Kidney (tissue), 14 donors: ENCODE results near the gene SPATA7. TPM values are rescaled to one million over a fixed set of nuclear protein-coding genes. Genes with fewer than 3 reads are reported as not detected.

Source experiments
- DNase-seq, 5 donors: peaks; one replicate each; pipeline ENCODE4 v3.0.0-alpha.2; 2013 to 2020
- FAIRE-seq: peaks from 2 replicates; lab custom pipeline; 2012; peaks lifted over from hg19 to GRCh38; lab: Jason Lieb, UNC
- H3K27ac ChIP-seq, 2 donors: one replicate each; pipeline ENCODE4 v1.7.0; 2013; ENCODE audit warnings: low read depth in 2 of 2, low read length in 2 of 2, inconsistent platforms in 1 of 2
- H3K27me3 ChIP-seq: one replicate; pipeline ENCODE4 v1.7.1; 2013; ENCODE audit warnings: low read length, inconsistent platforms; ENCODE audit not compliant: control insufficient read depth, insufficient read depth
- H3K36me3 ChIP-seq, 3 donors: one replicate each; pipeline versions ENCODE4 v1.7.0 to v1.7.1; 2013; ENCODE audit warnings: low read length in 3 of 3, control low read depth in 1 of 3, inconsistent platforms in 1 of 3; ENCODE audit not compliant: insufficient read depth in 3 of 3, control insufficient read depth in 2 of 3
- H3K4me1 ChIP-seq, 3 donors: one replicate each; pipeline versions ENCODE4 v1.7.0 to v1.7.1; 2013; ENCODE audit warnings: low read length in 3 of 3, inconsistent platforms in 1 of 3, low read depth in 1 of 3; ENCODE audit not compliant: control insufficient read depth in 2 of 3, insufficient read depth in 2 of 3
- H3K4me3 ChIP-seq, 3 donors: one replicate each; pipeline versions ENCODE4 v1.7.0 to v1.8.1; 2013; ENCODE audit warnings: low read length in 3 of 3, control low read depth in 1 of 3, inconsistent platforms in 1 of 3
- H3K9ac ChIP-seq, 3 donors: one replicate each; pipeline versions ENCODE4 v1.7.0 to v1.7.1; 2013; ENCODE audit warnings: low read length in 3 of 3, control low read depth in 1 of 3, inconsistent platforms in 1 of 3
- H3K9me3 ChIP-seq, 3 donors: one replicate each; pipeline versions ENCODE4 v1.7.0 to v1.7.1; 2013; ENCODE audit warnings: low read length in 3 of 3, control low read depth in 1 of 3, inconsistent platforms in 1 of 3; ENCODE audit not compliant: control insufficient read depth in 2 of 3, insufficient read depth in 1 of 3
- CTCF ChIP-seq: IDR thresholded peaks from 3 replicates; pipeline ENCODE4 v1.5.1; 2012; ENCODE audit warnings: mild to moderate bottlenecking, moderate library complexity, borderline replicate concordance; ENCODE audit not compliant: insufficient read depth; ENCODE audit errors: extremely low read depth
- intact Hi-C: fragments of 100-400 bp; cut with DNase I; formaldehyde crosslinking; loops from one replicate; pipeline ENCODE4 v1.11.1; 2022
- polyA plus RNA-seq: library from polyadenylated mRNA; stranded (reverse); fragments of 350-450 nt; fragmentation: Illumina TruSeq; extraction: RNeasy Lipid Tissue Mini Kit (QIAGEN cat#74804); gene quantifications from one replicate; pipeline ENCODE4 v1.2.3, GENCODE V29; 2014; ENCODE audit warnings: low read depth, low replicate concordance; ENCODE audit not compliant: insufficient read depth
- total RNA-seq: library from RNA; stranded (reverse); fragmentation: NEBNext Ultra II Directional; extraction: Animal tissue kit (Norgen Biotek cat#: 25700); gene quantifications from one replicate; pipeline ENCODE4 v1.2.1, GENCODE V29; 2021
- donor health status: control.
- donor health status: control.
- donor health status: control.
- donor health status: control.
- donor health status: control.
- donor health status: DM: yes; HTN: yes; CAD: no.
- donor health status: Normal renal cell carcinoma (clear cell type).

The SPATA7 gene
- total and polyA plus RNA-seq, 2 donors from 2014 or later: 14.0 to 17.4 TPM

- intact Hi-C loops: no loop called here
- no peak for FAIRE-seq
- no peak overlapping the region for H3K9ac ChIP-seq
Measured at GRCh38 chr14:88352698-88353097, 32.8 kb upstream of the SPATA7 start.

GRCh38 chr14:88354358-88354757 is 31.1 kb upstream of the SPATA7 start:
- DNase-seq (no peak), FAIRE-seq (no peak)
- TF ChIP-seq CTCF: no peak
- H3K4me3 ChIP-seq: no peak overlapping the region
- no peak overlapping the region for H3K9ac ChIP-seq
- intact Hi-C loops: no loop called here
- no peaks in the 10 kb centered on the region for H3K27me3 ChIP-seq
- no peaks in the 10 kb centered on the region for H3K4me1 ChIP-seq
- H3K36me3 ChIP-seq: no peaks in the 10 kb centered on the region
- H3K9me3 ChIP-seq: no peaks in the 10 kb centered on the region
- no peak overlapping the region for H3K27ac ChIP-seq

More at GRCh38 chr14:88352698-88353097, 32.8 kb upstream of the SPATA7 start:
- DNase-seq: peak in 3 of 5 donors; percentile 17 to 26 (median 19)
- TF ChIP-seq CTCF: no peak
- H3K4me3 ChIP-seq: no peak overlapping the region
- H3K36me3 ChIP-seq: no peaks in the 10 kb centered on the region
- no peaks in the 10 kb centered on the region for H3K9me3 ChIP-seq
- H3K27me3 ChIP-seq: no peaks in the 10 kb centered on the region
- no peak overlapping the region for H3K27ac ChIP-seq
- H3K4me1 ChIP-seq: no peaks in the 10 kb centered on the region

GRCh38 chr14:88359500-88359899 is 26.0 kb upstream of the SPATA7 start:
- Histone ChIP-seq H3K4me3 (no peak overlapping the region), H3K4me1 (no peaks in the 10 kb centered on the region), H3K9ac (no peak overlapping the region), H3K36me3 (no peaks in the 10 kb centered on the region), H3K27ac (no peak overlapping the region), H3K9me3 (no peaks in the 10 kb centered on the region), H3K27me3 (no peaks in the 10 kb centered on the region)
- FAIRE-seq: no peak
- intact Hi-C loops: no loop called here
- no peak for DNase-seq
- TF ChIP-seq CTCF: no peak

- no peak for TF ChIP-seq CTCF
- H3K4me3 ChIP-seq: no peak overlapping the region
- H3K9ac ChIP-seq: no peak overlapping the region
- H3K4me1 ChIP-seq: no peaks in the 10 kb centered on the region
- intact Hi-C loops: no loop called here
- FAIRE-seq (no peak), DNase-seq (no peak)
- H3K27me3 ChIP-seq: no peaks in the 10 kb centered on the region
- H3K9me3 ChIP-seq: no peaks in the 10 kb centered on the region
- H3K36me3 ChIP-seq: no peaks in the 10 kb centered on the region
- no peak overlapping the region for H3K27ac ChIP-seq
Measured at GRCh38 chr14:88363644-88364043, 21.8 kb upstream of the SPATA7 start.
